HL-60 (cell line): ENCODE measurements around the gene FITM2.

Experiments used
- DNase-seq, 2 experiments: peaks; one replicate each; pipeline ENCODE4 v3.0.0-alpha.2; 2010 to 2020; ENCODE audit warnings: low read depth in 1 of 2, low spot score in 1 of 2
- H3K27ac ChIP-seq: fragments of 250-450 bp; sonication (Bioruptor Pico); replicated peaks from 2 replicates; pipeline ENCODE4 v1.5.1; 2020; ENCODE audit warnings: mild to moderate bottlenecking, moderate library complexity
- H3K27me3 ChIP-seq: fragments of 250-450 bp; sonication (Bioruptor Pico); 2 replicates; pipeline ENCODE4 v1.5.1; 2021; ENCODE audit warnings: mild to moderate bottlenecking, moderate library complexity; ENCODE audit not compliant: insufficient read depth, poor library complexity, severe bottlenecking
- H3K4me3 ChIP-seq: replicated peaks from 2 replicates; pipeline ENCODE4 v1.5.1; 2011; ENCODE audit warnings: mild to moderate bottlenecking, control low read depth, low read length; ENCODE audit not compliant: insufficient read depth
- CTCF ChIP-seq: IDR thresholded peaks from one replicate; pipeline ENCODE4 v1.5.1; 2011; ENCODE audit warnings: low read length, control low read depth, inconsistent platforms; ENCODE audit not compliant: insufficient read depth
- GABPA ChIP-seq: IDR thresholded peaks from 2 replicates; pipeline ENCODE4 v1.6.1; 2012; ENCODE audit warnings: low read depth
- POLR2AphosphoS5 ChIP-seq: IDR thresholded peaks from 2 replicates; pipeline ENCODE4 v1.6.1; 2012; ENCODE audit warnings: low read depth
- REST ChIP-seq: IDR thresholded peaks from 2 replicates; pipeline ENCODE4 v1.6.1; 2012; ENCODE audit warnings: low read depth; ENCODE audit not compliant: insufficient replicate concordance
- SPI1 ChIP-seq: IDR thresholded peaks from 2 replicates; pipeline ENCODE4 v1.6.1; 2012; ENCODE audit warnings: low read depth, mild to moderate bottlenecking, borderline replicate concordance

The FITM2 gene

DNA sequence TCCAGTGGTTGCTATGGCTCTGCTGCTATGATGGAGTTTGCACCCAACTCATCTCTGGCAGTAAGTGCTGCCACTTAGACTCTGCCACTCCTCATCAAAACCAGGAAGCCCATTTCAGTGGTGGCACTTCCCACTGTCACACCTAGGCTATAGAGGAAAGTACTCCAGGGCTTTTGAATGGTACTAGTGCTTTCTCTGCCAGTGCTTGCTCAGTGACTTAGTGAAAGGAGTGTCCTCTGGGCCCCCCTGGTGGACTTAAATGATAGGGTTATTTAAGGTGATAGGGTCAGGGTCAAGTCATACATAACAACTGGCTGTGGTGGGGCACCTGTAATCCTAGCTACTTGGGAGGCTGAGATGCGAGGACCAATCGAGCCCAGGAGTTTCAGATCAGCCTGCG, 22.8 kb downstream of the FITM2 start:
- Histone ChIP-seq H3K4me3 (no peak overlapping the region), H3K27me3 (no peaks in the 10 kb centered on the region), H3K27ac (no peak overlapping the region)
- TF ChIP-seq GABPA (no peak), CTCF (no peak)
- no peak for DNase-seq

GRCh38 chr20:44287272-44288097, 23.5 kb downstream of the FITM2 start:
- Histone ChIP-seq H3K27ac (no peak overlapping the region), H3K27me3 (no peaks in the 10 kb centered on the region), H3K4me3 (no peak overlapping the region)
- no peak for DNase-seq
- no peak for TF ChIP-seq GABPA
- TF ChIP-seq REST, result no peak
- no peak for TF ChIP-seq CTCF
- no peak for TF ChIP-seq POLR2AphosphoS5
- TF ChIP-seq SPI1, result no peak

GRCh38 chr20:44284032-44284431, 27.0 kb downstream of the FITM2 start:
- no peak for TF ChIP-seq CTCF
- H3K27me3 ChIP-seq, result no peaks in the 10 kb centered on the region
- no peak for DNase-seq
- no peak overlapping the region for H3K4me3 ChIP-seq
- H3K27ac ChIP-seq, result no peak overlapping the region

DNA sequence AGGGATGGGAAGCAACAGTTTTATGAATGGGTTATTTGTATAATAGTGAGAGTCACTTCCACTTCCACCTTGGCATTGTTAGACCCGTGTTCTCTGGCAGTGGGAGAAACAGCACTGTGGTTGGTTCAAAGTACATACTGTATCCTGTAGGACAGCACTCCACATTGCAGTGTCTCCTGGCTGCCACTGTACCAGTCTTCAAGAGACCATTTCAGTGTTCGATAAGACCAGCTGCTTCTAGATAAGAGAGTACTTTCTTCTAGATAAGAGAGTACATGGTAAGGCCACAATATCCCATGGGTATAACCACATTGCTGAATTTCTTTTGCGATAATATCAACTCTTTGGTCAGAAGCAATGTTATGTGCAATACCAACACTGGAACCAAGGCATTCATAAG, 28.8 kb downstream of the FITM2 start:
- Histone ChIP-seq H3K27me3 (no peaks in the 10 kb centered on the region), H3K4me3 (no peak overlapping the region), H3K27ac (no peak overlapping the region)
- TF ChIP-seq CTCF, result no peak
- TF ChIP-seq REST, result no peak
- no peak for TF ChIP-seq GABPA
- no peak for DNase-seq
